A673 (cell line): ENCODE measurements around the gene ATF6. TPM values are rescaled to one million over a fixed set of nuclear protein-coding genes. Genes with fewer than 3 reads are reported as not detected.

Source experiments
- BruUV-seq: library from RNA; stranded (reverse); fragments of 400-500 nt; replicated peaks from 2 replicates; lab custom pipeline; 2021; lab: Mats Ljungman, UMichigan
- CTCF ChIA-PET: fragments of 300-600 bp; sonication (Branson Sonifier 250); formaldehyde crosslinking; loops from one replicate; lab custom pipeline; 2022; ENCODE audit warnings: antibody characterized with exemption; lab: Charles Lee
- POLR2A ChIA-PET: fragments of 300-600 bp; sonication (Branson Sonifier 250); formaldehyde crosslinking; loops from one replicate; lab custom pipeline; 2022; ENCODE audit warnings: antibody characterized with exemption; ENCODE audit not compliant: low non-redundant PET; lab: Charles Lee
- DNase-seq: peaks from one replicate; pipeline ENCODE4 v3.0.0-alpha.2; 2015; ENCODE audit warnings: low spot score
- H3K27ac ChIP-seq: fragments of 200-600 bp; sonication (generic); 2 replicates; pipeline ENCODE4 v1.5.1; 2016; ENCODE audit warnings: mixed run types, low read depth, mild to moderate bottlenecking, mixed read lengths, antibody characterized with exemption, low read length; ENCODE audit not compliant: poor library complexity, severe bottlenecking
- H3K27me3 ChIP-seq: fragments of 200-600 bp; sonication (generic); replicated peaks from 2 replicates; pipeline ENCODE4 v1.6.1; 2017; ENCODE audit warnings: mixed run types, low read depth, mild to moderate bottlenecking, mixed read lengths, antibody characterized with exemption, low read length; ENCODE audit not compliant: insufficient read depth, poor library complexity
- H3K36me3 ChIP-seq: fragments of 200-600 bp; sonication (generic); 2 replicates; pipeline ENCODE4 v1.6.1; 2016; ENCODE audit warnings: mixed run types, mild to moderate bottlenecking, mixed read lengths, antibody characterized with exemption, low read length; ENCODE audit not compliant: insufficient read depth, poor library complexity, severe bottlenecking
- H3K4me1 ChIP-seq: fragments of 200-600 bp; sonication (generic); 2 replicates; pipeline ENCODE4 v1.6.1; 2017; ENCODE audit warnings: mixed run types, mild to moderate bottlenecking, mixed read lengths, antibody characterized with exemption, low read length; ENCODE audit not compliant: insufficient read depth, poor library complexity, severe bottlenecking
- H3K4me3 ChIP-seq: fragments of 200-600 bp; sonication (generic); 2 replicates; pipeline ENCODE4 v1.5.1; 2016; ENCODE audit warnings: low read depth, mixed run types, mild to moderate bottlenecking, mixed read lengths, low read length; ENCODE audit not compliant: poor library complexity, severe bottlenecking
- H3K9me3 ChIP-seq: fragments of 200-600 bp; sonication (generic); 2 replicates; pipeline ENCODE4 v1.6.1; 2016; ENCODE audit warnings: mixed run types, low read depth, mild to moderate bottlenecking, mixed read lengths, antibody characterized with exemption, low read length; ENCODE audit not compliant: poor library complexity, severe bottlenecking
- EZH2 ChIP-seq: fragments of 200-600 bp; sonication (generic); IDR thresholded peaks from 2 replicates; pipeline ENCODE4 v1.6.1; 2017; ENCODE audit warnings: borderline replicate concordance, low read depth, mild to moderate bottlenecking, mixed read lengths, antibody characterized with exemption, low read length; ENCODE audit not compliant: poor library complexity, severe bottlenecking
- intact Hi-C: fragments of 100-400 bp; cut with micrococcal nuclease; formaldehyde crosslinking; loops from one replicate; pipeline ENCODE4 v1.10.0; 2022; ENCODE audit not compliant: unreplicated experiment
- total RNA-seq: library from RNA; stranded (reverse); gene quantifications from 2 replicates; pipeline ENCODE4 v1.2.3, GENCODE V29; 2021
- TF ChIP-seq, protein P1 (sequence below): fragments of 300-800, 200-600 bp; sonication (generic); conservative IDR thresholded peaks from 2 replicates; pipeline ENCODE4 v1.5.1; 2017; ENCODE audit warnings: low read depth, mild to moderate bottlenecking, antibody characterized with exemption, low read length, moderate library complexity, mixed read lengths

ATF6 gene
- total RNA-seq, 1 experiment from 2014 or later = 21.8 TPM

DNA sequence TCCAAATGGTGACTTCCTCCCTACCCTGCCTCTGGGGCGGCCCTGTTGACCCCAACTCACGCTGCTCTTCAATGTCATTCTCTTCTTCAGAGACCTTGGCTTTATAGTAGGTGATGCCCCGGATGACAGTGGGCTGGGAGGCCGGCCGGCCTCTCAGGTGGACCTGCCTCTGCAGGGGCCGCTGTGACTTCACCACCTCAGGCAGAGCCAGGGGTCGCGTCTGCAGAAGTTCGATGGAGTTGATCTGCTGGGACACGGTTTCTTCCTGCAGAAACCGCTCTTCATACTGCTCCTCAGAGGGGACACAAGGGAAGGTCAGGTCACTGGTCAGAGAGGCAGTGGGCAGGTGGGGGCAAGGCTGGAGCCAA, 233.9 kb downstream of the ATF6 start:
- Histone ChIP-seq H3K4me3 (no peak overlapping the region), H3K27me3 (no peaks in the 10 kb centered on the region), H3K36me3 (no peaks in the 10 kb centered on the region), H3K27ac (no peak overlapping the region), H3K9me3 (no peaks in the 10 kb centered on the region), H3K4me1 (no peaks in the 10 kb centered on the region)
- DNase-seq = no peak
- BruUV-seq = no TSS peak
- intact Hi-C loops = no loop called here
- ChIA-PET POLR2A (no interaction called here), CTCF (no interaction called here)
- TF ChIP-seq, protein P1, sequence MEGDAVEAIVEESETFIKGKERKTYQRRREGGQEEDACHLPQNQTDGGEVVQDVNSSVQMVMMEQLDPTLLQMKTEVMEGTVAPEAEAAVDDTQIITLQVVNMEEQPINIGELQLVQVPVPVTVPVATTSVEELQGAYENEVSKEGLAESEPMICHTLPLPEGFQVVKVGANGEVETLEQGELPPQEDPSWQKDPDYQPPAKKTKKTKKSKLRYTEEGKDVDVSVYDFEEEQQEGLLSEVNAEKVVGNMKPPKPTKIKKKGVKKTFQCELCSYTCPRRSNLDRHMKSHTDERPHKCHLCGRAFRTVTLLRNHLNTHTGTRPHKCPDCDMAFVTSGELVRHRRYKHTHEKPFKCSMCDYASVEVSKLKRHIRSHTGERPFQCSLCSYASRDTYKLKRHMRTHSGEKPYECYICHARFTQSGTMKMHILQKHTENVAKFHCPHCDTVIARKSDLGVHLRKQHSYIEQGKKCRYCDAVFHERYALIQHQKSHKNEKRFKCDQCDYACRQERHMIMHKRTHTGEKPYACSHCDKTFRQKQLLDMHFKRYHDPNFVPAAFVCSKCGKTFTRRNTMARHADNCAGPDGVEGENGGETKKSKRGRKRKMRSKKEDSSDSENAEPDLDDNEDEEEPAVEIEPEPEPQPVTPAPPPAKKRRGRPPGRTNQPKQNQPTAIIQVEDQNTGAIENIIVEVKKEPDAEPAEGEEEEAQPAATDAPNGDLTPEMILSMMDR = no peak
- no peak for TF ChIP-seq EZH2

- BruUV-seq = no TSS peak
- H3K36me3 ChIP-seq = no peaks in the 10 kb centered on the region
- intact Hi-C loops = loop anchor here (2.0 kb wide), 1 partner anchor 26 kb away; no protein-coding TSS in a partner anchor
- no peaks in the 10 kb centered on the region for H3K4me1 ChIP-seq
- H3K4me3 ChIP-seq = no peak overlapping the region
- H3K27me3 ChIP-seq = no peaks in the 10 kb centered on the region
- POLR2A ChIA-PET = interaction anchor here (0.6 kb wide), 2 partner anchors 54 to 315 kb away, joined by 4 to 5 read pairs; no protein-coding TSS in a partner anchor
- TF ChIP-seq, protein P1 = no peak
- no peak for TF ChIP-seq EZH2
- CTCF ChIA-PET = no interaction called here
- no peak for DNase-seq
- no peak overlapping the region for H3K27ac ChIP-seq
- H3K9me3 ChIP-seq = no peaks in the 10 kb centered on the region
Measured at GRCh38 chr1:162003061-162003829, 237.1 kb downstream of the ATF6 start.

DNA sequence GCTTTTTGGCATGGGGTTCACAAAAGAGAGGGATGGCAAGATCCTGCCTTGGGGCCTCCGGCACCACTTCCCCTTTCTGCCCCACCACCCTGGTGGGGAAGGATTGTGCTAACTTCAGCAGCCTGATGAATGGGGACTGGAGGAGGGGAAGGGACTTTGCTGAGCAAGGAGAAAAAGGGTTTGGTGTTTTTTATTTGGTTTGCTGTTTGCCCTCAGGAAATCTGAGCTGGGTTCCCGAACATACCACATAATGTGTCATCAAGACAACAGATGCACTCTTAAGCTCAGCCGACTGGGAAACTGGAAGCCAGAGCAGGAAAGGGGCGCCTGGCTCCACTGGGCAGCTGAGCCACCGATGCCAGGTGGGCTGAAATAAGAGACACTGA, 237.7 kb downstream of the ATF6 start:
- no peak overlapping the region for H3K27ac ChIP-seq
- H3K9me3 ChIP-seq = no peaks in the 10 kb centered on the region
- POLR2A ChIA-PET = no interaction called here
- CTCF ChIA-PET = no interaction called here
- H3K27me3 ChIP-seq = no peaks in the 10 kb centered on the region
- no peak overlapping the region for H3K4me3 ChIP-seq
- no TSS peak for BruUV-seq
- intact Hi-C loops = loop anchor here (2.0 kb wide), 1 partner anchor 27 kb away; no protein-coding TSS in a partner anchor
- no peaks in the 10 kb centered on the region for H3K4me1 ChIP-seq
- DNase-seq = no peak
- H3K36me3 ChIP-seq = no peaks in the 10 kb centered on the region
- TF ChIP-seq EZH2 = no peak
- TF ChIP-seq, protein P1 = no peak
